GM10266 (cell line): ENCODE data around the gene TTN.
A peak's percentile ranks its signal among the peaks of the same experiment; 100 is the strongest.

Experiments
- DNase-seq: peaks from one replicate; pipeline ENCODE4 v3.0.0; 2012; ENCODE audit errors: extremely low spot score
- CTCF ChIP-seq: IDR thresholded peaks from 2 replicates; pipeline ENCODE4 v1.5.1; 2012; ENCODE audit warnings: mild to moderate bottlenecking, low read depth; ENCODE audit not compliant: control insufficient read depth, insufficient read depth; ENCODE audit errors: missing control alignments

TTN gene

GRCh38 chr2:178523596-178524134 lies 283.6 kb downstream of the TTN start:
- no peak for DNase-seq
- TF ChIP-seq CTCF, result no peak

GRCh38 chr2:178522950-178523595 lies 284.1 kb downstream of the TTN start:
- peak; percentile 81 for DNase-seq

GRCh38 chr2:178521304-178522150 lies 285.7 kb downstream of the TTN start:
- no peak for DNase-seq
- TF ChIP-seq CTCF, result no peak

More at GRCh38 chr2:178522950-178523595, 284.1 kb downstream of the TTN start:
- peak; percentile 77 for TF ChIP-seq CTCF

- no peak for TF ChIP-seq CTCF
- DNase-seq, result no peak
Observed at GRCh38 chr2:178517496-178517895, 289.7 kb downstream of the TTN start.

DNA sequence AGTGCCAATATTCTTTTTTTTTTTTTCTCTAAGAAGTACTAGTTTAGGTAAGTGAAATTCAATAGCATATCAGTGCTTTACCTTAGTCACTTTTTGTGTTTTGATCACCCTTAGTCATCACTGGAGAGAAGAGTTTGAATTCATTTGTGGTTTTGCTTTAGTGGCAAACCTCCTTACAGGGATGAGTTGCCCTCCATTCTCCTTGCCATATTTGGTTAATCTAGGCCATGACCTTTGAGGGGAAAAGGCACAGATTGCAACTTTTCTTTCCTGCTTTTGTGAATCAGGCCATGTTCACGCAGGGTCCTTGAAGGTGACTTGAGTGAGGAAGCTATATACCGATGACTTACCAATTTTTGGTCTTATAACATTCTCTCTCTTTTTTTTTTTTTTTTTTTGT lies 292.6 kb downstream of the TTN start:
- DNase-seq, result no peak
- no peak for TF ChIP-seq CTCF

- no peak for DNase-seq
Observed at GRCh38 chr2:178513876-178514275, 293.3 kb downstream of the TTN start.

More at GRCh38 chr2:178513876-178514275, 293.3 kb downstream of the TTN start:
- TF ChIP-seq CTCF, result no peak
